Measurements from ENCODE around the gene FNDC10. TPM values are rescaled to one million over a fixed set of nuclear protein-coding genes. Genes with fewer than 3 reads are reported as not detected.

The FNDC10 gene
- polyA plus RNA-seq, 12 donors, result 0.88 to 10.3 (median 2.1) TPM; not detected in 1

DNA sequence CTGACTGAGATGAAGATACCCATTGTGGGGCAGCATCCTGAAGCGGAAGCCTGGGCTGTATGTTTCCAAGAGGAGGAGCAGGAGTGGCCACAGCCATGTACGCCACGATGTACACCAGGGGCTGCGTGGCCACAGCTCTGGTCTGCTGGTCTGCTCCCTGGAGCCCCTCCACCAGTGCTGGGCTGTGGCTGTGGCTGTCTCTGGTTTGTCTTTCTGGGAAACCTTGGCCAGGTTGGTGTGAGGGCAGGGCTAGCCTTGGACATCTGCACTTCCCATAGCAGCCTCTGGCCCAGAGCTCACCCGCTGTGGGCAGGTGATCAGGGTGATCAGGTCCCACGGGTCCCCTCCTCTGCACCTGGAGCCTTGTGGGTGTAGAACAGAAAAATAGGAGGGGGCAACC, 18.0 kb upstream of the FNDC10 start:
- DNase-seq, result no peak

DNA sequence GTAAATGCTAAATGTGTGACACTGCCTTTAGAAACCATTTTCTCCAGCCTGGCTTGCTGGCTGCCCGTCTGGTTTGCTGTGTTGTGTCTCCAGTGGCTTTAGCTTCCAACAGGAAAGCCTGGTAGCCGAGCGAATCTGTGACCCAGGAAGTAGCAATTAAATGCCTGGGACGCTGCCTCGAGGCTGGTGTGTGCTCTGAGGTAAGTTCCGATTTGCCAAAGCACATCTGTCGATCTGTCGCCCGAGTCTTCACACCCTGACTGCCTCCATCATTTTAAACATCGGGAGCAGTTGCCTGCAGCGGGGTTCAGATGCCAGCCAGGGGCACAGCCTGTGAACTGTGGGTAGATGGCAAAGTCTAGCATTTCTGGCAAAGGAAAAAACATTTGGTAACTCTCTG, 17.6 kb upstream of the FNDC10 start:
- DNase-seq, result no peak

DNA sequence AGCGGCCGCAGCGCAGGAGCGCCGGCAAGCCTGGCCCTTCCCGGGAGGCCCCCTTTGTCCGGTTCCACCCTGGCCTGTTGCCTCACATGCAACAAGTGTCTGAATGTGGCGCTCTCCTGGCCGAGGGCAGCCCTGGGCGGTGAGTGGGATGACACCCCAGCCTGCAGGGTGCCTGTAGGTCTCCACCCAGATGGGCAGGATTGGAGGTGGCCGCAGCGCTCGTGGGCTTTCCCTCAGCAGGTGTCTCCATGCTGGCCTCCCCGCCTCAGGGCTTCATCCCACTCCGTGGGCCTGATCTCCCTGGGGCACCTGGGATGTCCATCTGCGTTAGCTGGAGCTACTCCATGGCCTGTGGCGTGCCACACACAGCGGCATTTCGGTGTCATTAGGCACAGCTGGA, 16.9 kb upstream of the FNDC10 start:
- DNase-seq, result no peak

DNA sequence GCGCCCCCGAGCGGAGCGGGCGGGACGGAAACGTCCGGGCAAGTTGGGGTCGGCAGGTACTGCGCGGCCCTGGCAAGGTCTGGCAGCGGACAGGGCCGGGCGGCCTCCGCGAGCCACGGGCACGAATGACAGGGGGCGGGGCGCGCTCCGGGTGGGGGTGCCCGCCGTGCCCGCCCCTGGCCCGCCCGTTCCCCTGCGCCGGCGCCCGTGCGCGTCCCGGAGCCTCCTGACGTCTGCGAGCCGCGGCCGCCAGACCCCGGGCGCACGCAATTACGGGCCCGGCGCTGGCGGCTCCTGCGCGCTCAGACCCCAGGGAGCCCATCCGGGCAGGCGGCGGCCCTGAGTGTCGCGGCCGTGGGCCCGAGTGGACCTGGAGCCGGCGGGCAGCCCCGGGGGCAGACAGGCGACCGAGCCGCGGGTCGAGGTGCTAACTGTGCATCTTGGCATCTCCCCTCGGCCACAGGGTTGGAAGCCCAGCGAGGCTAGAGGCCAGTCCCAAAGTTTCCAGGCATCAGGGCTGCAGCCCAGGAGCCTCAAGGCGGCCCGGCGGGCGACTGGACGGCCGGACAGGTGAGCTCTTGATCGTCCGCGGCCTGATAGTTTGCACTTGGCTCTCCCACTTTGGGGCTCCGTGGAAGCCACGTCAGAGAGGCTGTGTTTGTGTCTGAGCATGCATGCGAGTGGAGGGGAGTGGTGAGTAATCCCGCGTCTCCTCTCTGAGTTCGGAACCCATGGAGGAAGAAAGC, 16.3 kb upstream of the FNDC10 start:
- DNase-seq, result no peak

- DNase-seq, result peak; percentile 95
These were observed 15.5 kb upstream of the FNDC10 start, which contains the start of gene MIB2 for GRCh38 chr1:1615256-1616044. TSS of gene MIB2 (plus strand) at chr1:1615500. CDS start at chr1:1623453, 7,953 bp downstream.

DNA sequence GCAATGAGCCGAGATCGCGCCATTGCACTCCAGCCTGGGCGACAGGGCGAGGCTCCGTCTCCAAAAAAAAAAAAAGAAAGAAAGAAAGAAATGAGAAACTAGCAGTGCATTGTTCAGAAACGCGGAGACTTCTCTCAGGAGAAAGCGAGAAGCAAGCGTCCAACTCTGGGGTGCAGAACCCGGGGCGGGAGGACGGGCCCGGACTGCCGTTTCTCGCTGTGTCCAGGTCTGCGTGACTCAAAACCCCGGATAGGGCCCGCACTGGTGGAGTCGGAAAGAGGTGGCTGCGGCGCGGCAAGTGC, 15.0 kb upstream of the FNDC10 start:
- no peak for DNase-seq

- DNase-seq, result no peak
These were observed 14.4 kb upstream of the FNDC10 start for GRCh38 chr1:1614204-1614953.

DNA sequence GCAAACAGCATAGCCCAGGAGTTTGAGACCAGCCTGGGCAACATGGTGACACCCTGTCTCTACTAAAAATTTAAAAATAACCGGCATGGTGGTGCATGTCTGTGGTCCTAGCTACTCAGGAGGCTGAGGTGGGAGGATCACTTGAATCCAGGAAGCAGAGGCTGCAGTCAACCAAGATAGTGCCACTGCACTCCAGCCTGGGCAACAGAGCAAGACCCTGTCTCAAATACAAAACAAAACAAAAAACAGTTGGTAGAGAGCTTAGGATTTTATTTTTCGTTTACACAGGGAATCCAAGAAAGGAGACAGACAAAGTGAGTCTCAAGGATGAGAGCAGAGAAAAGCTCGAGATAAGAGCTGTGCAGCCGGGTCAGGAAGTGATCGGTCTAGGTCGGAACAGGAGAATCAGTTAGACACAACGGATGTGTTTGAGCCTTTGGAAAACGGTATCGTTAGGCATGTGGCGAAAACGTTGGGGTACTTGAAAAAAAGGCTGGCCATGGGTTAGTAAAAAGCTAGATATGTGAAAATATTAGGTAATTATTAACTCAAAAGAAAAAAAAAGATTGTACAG, 13.7 kb upstream of the FNDC10 start:
- no peak for DNase-seq

- DNase-seq, result no peak
These were observed 12.1 kb upstream of the FNDC10 start for GRCh38 chr1:1612104-1612400.

- no peak for DNase-seq
These were observed 10.9 kb upstream of the FNDC10 start for GRCh38 chr1:1610796-1611195.

DNA sequence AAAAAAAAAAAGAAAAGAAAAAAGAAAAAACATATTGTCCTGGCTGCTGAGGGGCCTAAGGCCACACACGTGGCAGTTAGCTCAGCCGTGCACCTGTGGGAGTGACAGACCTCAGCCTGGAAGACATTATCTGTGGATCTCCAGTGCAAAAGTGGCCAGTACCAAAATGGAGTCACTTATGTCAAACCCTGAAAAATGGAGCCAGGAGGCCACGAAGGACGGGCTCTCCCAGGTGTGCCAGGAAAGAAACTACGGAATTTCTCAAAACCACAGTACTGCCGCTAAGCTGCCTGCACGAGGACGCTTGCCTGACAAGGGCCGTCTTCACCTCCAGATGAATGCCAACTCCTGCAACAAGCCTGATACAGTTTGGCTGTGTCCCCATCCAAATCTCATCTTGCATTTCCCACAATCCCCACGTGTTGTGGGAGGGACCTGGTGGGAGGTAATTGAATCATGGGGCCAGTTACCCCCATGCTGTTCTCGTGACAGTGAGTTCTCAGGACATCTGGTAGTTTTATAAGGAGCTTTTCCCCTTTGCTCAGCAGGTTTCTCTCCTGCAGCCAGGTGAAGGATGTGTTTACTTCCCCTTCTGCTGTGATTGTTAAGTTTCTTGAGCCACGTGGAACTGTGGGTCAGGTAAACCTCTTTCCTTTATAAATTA, 10.0 kb upstream of the FNDC10 start:
- DNase-seq, result no peak

DNA sequence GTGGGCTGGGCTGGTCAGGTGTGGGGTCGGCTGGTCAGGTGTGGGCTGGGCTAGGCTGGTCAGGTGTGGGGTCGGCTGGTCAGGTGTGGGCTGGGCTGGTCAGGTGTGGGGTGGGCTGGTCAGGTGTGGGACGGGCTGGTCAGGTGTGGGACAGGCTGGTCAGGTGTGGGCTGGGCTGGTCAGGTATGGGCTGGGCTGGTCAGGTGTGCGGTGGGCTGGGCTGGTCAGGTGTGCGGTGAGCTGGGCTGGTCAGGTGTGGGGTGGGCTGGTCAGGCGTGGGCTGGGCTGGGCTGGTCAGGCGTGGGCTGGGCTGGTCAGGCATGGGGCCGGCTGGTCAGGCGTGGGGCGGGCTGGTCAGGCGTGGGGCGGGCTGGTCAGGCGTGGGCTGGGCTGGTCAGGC, 6.3 kb upstream of the FNDC10 start:
- no peak for DNase-seq

DNA sequence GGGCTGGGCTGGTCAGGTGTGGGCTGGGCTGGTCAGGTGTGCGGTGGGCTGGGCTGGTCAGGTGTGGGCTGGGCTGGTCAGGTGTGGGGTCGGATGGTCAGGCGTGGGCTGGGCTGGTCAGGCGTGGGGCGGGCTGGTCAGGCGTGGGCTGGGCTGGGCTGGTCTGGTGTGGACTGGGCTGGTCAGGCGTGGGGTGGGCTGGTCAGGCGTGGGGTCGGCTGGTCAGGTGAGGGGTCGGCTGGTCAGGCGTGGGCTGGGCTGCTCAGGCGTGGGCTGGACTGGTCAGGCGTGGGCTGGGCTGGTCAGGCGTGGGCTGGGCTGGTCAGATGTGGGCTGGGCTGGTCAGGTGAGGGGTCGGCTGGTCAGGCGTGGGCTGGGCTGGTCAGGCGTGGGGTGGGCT, 5.8 kb upstream of the FNDC10 start:
- no peak for DNase-seq

DNA sequence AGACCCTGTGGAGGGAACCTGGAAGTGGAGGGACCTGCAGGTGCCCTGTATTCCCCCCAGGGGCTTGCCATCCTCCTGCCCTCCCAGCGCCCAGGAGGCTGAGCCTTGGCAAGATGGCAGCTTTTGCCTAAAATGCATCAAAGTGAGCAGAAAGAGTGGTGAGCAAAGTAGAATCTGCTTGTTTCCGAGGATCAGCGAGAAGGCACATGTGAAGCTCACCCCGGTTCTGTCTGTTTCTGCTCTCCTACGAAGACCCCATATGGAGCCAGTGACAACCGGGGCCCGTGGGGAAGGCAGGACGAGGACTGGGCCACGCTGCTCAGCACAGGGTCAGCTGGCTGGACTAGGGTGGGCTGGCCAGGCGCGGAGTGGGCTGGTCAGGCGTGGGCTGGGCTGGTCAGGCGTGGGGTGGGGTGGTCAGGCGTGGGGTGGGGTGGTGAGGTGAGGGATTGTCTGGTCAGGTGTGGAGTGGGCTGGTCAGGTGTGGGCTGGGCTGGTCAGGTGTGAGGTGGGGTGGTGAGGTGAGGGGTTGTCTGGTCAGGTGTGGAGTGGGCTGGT, 5.2 kb upstream of the FNDC10 start:
- DNase-seq, result no peak

DNA sequence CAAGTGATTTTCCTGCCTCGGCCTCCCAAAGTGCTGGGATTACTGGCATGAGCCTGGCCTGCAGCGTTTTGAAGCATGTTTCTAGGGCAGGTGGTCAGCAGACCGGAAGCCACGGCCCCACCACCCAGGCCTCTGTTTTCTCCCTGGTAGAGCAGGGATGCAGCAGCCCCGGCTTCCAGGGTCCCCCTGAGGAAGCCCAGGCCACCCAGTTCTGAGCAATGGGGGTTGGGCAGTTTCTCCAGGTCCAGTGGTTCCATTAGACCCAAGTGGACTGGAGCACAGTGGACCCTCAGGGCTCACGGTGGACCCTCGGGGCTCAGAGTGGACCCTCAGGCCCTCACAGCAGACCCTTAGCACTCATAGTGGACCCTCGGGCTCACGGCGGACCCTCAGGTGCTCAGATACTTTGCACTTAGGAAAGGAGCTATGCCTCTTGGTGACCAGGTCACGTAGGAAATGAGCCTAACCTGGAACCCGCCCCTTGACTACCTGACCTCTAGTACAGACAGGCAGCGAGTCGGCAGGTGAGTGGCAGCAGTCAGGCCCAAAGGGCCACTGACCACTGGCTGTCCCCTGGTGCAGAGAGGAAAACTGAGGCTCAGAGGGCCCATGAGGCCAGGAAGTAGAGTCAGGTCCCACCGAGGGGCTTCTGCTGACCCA, 4.6 kb upstream of the FNDC10 start:
- DNase-seq, result no peak

DNA sequence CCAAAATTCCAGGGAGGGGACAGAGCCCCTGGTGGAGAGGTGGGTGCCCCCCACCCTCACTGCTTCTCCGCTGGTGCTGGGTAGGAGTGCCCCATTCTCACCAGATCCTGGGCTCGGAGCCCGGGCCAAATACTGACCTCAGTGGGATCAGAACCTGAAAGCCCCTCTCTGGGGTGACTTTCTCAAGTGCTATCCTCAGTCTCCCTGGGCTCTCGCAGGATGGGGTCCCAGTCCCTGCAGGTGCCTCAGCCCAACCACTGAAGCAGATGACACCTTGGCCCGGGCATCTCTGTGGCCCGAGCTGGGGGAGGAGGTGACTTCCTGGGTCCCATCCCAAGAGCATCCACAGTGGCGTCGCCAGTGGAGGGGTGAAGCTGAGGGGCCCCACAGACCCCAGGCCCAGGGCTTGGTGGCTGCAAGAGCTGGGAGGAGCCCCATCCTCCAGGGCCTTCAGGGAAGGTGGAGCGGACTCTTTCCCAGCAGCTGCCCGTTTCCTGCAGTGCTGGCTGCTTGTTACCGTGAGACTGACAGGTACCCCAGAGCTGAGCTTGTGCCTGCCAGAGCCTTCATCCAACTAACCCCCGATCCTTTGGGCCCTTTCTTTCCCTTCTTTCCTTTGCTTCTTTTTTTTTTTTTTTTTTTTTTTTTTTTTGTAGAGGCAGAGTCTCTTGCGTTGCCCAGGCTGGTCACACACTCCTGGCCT, 3.9 kb upstream of the FNDC10 start:
- no peak for DNase-seq

DNA sequence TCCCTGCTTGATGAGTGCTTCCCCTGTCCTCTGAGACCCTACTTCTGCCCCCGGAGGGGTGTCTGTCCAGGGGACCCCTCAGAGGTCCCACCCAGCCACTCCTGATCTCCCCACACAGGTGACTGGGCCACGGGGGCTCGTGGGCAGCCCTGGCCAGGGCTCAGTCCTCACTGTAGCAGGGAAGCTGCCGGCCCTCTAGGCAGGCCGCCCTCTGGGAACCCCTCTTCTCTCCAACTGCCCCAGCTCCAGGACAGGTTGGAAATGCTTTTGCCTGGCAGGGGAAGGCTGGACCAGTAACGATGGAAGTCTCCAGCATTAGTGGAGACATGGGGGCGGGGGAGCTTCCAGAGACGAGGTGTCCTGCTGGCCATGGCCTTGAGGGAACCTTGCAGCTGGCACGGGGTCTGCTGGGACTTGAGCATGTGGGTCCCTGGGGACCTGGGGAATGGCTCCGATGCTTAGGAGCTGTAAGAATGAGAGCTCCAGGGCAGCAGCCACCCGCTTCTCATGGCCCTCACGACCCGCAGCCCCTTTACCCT, 3.1 kb upstream of the FNDC10 start:
- DNase-seq, result no peak

DNA sequence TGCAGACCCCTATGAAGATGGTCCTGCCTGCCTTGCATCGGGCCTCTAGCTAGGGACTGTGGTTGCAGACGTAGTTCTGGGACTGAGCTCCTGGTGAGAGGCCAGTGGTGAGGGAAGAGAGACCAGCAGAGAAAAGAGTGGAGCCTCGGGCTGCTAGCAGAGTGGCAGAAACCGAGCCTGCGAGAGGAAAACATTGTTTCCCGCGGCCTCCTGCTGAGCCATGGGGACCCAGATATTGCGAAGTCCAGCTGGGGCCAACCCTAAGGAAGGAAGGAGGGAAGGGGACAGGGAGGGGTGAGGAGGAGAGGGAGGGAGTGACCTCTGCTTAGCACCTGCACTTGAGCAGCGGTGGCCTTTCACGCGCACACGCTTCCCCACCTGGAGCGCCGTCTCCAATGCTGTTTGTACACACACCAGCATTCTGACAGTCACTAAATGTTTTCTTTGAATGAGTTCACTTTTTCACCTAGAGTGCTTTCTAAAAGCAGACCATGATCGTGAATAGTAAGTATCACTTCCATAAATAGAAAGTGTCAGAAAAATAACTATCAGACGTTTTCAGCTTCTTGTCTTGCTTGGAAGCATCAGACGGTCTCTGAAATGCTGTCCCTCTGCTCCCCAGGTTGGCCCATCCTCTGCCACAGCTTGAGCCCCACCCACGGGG, 2.5 kb upstream of the FNDC10 start:
- no peak for DNase-seq

DNA sequence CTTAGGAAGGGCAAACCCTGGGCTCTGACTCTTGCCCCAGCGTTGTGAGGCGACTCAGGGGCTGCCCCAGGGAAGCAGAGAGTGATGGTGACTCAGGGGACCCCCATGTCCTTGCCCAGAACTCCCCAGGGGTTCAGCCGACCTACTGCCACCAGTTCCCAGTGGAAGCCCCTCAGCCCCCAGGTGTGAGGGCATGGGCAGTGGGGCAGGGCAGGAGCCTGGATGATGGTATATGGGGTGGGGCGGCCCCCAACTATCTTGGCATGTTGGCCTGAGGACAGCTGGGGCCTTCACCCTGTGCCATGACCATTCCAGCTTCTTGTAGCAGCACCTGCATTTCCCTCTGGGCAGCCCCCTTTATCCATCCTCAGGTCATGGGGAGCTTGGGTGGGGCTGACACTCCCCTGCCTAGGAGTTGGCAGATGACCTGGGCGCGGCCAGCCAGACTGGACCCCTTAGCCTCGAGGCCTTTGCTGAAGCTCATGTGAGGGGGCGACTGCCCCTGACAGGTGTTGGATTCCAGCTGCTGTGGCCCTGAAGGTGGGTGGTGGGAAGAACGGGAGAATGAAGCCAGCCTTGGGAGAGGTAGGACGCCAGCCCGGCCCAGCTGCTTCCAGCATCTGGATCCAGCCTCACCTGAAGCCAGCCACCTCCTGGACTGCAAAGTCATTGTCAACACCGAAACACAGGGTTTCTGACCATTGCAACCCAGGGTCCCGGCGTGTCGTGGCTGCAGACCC, 1.8 kb upstream of the FNDC10 start:
- no peak for DNase-seq

Data from muscle of arm (tissue), 12 donors.